Epithelial cell of prostate (primary cell): ENCODE data around the gene WNT7A.

Experiments
- DNase-seq: peaks from one replicate; pipeline ENCODE4 v3.0.0-alpha.2; 2011; ENCODE audit warnings: low read depth, low spot score
- H3K27ac ChIP-seq: fragments of 450-650 bp; 2 replicates; pipeline ENCODE4 v1.5.1; 2017; ENCODE audit warnings: mild to moderate bottlenecking

The WNT7A gene

DNA sequence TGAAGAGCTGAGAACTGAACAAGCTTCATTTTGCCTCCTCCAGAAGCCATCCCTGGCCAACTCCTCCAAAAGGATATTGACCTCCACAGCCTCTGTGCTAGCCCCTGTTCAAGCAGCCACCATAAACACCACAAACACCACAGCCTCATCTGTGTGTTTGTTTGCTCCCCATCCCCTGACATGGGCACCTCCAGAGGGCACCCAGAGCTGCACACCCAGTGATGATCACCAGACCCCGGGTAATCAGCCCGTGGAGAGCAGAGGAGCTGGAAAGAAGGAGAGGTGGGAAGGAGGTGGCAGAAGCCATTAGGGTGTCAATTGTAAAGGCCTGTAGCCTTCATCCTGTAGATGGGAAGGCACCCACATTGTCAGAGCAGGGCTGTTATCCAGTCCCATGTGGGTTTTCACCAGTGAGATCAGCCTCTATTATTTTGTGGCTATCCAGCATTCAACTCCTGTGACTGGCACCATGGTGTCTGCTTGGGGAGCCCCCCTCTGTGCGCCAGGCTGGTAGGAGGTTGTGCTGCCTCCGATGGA lies 6.8 kb upstream of the WNT7A start:
- no peak overlapping the region for H3K27ac ChIP-seq
- no peak for DNase-seq

DNA sequence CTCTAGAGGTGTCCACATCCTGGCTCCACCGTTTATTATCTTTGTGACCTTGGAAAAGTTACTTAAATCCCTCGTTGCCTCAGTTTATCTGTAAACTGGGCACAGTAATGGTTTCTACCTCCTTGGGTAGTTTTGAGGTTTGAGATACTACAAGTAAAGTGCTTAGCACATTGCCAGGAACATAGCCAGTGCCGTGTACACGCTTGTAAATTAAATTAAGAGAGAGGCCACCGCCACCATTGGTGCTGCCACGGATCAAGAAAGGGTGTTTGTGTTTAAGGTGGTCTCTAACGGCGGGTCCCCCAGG lies 5.8 kb upstream of the WNT7A start:
- DNase-seq, result no peak
- no peak overlapping the region for H3K27ac ChIP-seq

DNA sequence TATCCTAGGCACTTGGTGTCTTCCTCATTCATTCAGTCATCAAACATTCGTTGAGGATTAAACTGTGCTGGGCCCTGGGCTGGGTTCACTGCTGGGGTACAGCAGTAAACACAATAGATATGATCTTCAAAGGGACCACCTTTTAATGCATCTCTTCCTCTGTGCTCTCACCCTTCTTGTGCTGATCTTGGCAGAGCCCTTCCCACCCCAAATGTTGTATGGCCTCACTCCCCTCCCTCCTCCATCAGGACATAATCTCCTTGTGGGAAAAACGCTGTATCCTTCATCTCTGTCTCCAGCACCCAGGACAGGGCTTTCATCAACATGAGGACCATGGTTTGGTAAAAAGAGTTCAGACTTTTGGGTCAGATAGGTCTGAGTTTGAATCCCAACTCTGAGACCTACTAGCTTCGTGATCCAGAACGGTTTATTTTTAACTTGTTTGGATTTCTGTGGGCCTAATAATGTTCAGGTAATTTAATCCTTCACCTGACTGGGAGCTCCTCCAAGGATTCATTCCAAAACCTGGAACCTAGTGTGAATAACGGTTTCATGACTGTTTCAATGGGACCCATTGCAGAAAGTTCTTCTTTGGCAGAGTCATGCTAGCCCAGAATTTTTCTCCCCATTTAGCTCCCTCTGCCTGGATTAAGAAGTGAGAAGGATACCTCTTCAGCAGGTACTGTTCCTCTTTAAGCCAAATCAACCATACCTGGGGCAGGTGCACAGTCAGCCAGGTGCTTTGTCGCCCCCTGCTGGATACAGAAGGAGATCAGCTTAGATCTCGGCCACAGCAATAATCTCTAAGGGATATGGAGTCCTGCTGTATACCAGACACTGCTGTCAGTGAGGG lies 5.2 kb upstream of the WNT7A start:
- H3K27ac ChIP-seq, result no peak overlapping the region
- DNase-seq, result no peak

DNA sequence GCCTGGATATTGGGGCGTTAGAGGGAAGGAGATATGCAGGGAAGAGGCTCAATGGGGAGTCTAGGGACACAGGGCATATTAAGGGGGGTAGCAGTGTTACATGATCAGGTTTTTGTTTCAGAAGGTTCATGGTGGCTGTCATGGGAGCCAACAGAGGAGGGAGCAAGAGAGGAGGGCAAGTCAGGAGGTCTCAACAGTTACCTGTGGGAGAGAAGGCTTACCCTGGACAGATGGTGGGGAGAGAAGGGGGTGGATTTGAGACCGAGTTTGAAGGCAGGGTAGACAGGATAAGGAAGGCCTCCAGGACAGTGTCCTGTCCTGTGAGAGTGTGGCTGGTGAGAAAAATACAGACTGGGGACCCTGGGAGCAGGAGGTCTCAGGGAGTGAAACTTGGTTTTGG lies 3.8 kb upstream of the WNT7A start:
- DNase-seq, result no peak

DNA sequence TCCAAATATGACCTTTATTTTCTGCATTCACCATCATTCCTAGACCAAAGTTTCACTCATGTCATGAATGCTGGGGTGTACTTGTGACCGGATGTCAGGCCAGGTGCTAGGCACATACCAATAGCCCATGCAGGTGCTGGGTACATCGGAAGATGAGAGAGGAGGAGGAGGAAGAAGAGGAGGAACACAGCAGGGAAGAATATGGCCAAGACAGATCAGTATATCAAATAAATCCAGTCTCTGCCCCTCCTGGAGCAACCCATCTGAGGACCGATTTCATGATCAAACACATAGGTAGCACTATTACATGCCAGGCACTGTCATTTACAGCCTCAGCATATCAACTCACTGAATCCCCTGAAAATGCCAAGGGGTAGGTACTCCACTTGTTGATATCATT lies 3.0 kb upstream of the WNT7A start:
- no peak for DNase-seq
- no peak overlapping the region for H3K27ac ChIP-seq

More for the DNA sequence above, 3.8 kb upstream of the WNT7A start:
- H3K27ac ChIP-seq, result no peak overlapping the region

DNA sequence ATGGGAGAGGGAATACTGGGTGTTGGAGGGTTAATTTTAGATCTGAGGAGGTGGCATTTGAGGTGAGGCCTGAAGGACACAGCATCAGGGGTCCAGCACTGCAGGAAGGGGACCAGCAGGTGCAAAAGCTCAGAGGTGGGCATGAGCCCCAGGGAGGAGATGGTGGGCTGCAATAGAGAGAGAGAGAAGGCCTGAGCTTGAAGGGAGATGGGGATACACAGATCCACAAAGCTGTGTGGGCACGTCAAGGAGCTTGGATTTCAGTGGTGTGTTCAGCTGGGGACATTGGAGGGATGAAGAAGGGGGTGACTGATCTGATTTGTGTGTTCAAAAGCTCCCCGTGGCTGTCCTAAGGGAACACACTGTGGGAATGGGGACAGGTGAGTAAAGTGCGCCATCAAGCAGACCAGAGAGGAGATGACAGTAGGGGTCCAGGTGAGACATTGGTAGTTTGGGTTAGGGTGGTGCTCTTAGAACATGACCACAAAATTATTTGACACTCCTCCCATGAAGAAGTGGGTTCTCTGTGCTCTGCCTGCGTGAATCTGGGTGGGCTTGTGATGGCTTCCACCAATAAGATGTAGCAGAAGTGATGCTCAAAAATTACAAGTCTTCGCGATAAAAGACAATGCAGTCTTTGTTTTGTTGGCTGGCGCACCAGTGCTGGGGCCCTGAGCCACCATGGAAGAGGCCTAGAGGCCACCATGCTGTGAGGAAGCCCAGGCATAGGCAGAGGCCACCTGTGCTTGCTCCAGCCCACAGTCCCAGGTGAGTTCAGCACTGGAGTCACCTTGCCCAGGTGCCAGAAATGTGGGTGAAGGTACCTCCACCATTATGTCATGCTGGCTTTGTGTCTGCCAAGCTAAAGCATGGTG lies 1.9 kb upstream of the WNT7A start:
- H3K27ac ChIP-seq, result no peak overlapping the region
- DNase-seq, result no peak

DNA sequence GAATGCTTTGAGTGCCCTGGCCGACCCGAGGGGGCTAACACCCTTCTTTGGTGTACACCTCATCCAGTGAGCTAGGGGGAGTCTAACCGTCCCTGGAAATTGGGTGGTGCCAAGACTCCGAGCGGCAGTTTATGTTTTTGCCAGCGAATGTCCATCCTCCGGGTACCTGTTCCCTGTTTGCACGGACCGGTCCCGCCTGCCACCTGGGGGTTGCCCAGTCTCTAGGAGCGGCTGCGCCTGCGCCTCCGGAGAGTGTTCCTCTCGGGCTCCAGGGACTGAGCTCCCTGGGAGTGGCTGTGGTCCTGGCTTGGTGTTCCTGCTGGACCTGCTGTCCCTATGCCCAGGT lies 913 bp upstream of the WNT7A start:
- DNase-seq, result no peak
- peak overlapping the region; percentile 65 for H3K27ac ChIP-seq

DNA sequence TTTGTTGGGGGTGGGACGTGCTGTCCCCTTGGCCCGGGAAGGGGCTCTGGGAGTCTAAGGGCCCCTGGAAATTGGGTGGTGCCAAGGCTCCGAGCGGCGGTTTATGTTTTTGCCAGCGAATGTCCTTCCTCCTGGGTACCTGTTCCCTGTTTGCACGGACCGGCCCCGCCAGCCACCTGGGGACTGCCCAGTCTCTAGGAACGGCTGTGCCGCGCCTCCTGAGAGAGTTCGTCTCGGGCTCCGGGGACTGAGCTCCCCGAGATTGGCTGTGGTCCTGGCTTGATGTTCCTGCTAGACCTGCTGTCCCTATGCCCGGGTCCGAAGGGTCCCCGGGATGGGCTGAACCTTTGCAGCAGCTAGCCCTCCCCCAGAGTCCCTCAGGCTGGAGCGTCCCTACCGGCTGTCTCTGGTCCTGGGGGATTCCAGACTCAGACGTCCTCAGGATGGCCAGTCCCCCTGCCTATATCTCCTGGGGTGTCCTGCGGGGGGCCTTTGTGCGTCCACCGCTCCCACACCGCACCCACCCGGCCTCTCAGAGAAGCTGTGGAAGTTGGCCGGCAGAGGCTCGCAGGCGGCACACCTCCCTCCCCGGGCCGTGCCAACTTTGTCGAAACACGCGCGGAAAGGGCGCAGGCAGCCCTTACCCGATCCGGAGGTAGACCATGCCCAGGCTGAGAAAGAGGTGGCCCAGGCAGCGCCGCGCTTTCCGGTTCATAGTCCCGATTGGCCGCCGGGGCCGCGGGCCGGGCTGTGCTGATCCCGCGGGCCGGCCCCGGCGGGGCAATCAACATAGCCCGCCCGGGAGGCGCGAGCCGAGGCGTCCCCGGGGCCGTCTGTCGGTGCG lies 547 bp downstream of the WNT7A start:
- no peak for DNase-seq

DNA sequence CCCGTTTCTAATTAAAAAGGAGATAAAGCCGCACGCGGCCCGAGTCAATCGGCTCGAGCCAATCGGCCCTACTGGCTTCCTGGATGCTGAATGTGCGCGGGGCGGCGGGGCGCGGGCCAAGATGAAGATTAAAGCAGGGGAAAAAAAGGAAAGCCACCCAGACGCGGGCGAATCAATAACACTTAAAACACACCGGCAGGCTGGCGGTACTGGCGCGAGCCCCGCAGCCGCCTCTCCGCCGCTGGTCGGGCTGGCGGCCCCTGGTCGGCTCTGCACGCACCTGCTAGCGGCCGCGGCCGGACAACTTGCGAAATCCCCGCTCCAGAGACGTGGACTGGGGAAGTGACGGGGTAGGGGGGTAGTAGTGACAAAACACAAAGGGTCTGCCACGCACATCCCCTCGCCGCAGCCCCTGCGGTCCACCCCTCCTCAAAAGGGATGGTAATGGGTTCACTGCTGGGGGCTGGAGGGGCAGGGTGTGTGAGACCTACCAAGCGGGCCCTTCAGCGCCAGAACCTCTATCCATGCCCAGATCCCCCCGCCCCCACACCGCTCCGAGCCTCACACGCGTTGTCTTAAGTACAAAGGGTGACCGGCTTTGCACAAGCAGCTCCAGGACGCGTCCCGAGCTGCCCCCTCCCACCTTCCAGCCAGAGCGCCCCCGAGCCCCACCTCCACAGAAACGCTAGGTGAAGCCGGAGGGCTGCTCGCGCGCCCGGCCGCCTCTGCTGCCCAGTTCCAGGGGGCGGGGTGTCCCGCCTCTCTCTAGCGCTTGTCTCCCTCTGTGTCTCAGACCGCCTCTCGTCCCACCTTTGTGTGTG lies 1.4 kb downstream of the WNT7A start:
- DNase-seq, result no peak
- peak overlapping the region; percentile 65 for H3K27ac ChIP-seq

More for the DNA sequence above, 547 bp downstream of the WNT7A start:
- H3K27ac ChIP-seq, result peak overlapping the region; percentile 65

DNA sequence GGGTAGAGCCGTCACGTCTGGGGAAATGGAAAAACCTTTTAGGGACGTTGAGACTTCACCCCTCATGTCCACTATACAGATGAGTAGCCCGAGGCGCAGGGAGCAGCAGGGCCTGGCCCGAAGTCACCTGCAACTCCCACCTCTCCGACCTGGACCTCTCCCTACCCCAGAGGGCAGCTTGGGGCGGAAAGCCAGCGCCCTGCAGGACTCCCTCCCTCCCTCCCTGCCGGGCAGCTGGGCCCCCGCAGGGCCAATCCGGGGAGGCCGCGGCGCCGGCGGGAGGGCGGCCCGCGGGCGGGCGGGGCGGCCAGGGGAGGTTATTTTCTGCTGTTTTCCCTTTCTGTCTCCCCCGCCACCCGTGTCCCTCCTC lies 2.0 kb downstream of the WNT7A start:
- no peak for DNase-seq
- peak overlapping the region; percentile 65 for H3K27ac ChIP-seq

DNA sequence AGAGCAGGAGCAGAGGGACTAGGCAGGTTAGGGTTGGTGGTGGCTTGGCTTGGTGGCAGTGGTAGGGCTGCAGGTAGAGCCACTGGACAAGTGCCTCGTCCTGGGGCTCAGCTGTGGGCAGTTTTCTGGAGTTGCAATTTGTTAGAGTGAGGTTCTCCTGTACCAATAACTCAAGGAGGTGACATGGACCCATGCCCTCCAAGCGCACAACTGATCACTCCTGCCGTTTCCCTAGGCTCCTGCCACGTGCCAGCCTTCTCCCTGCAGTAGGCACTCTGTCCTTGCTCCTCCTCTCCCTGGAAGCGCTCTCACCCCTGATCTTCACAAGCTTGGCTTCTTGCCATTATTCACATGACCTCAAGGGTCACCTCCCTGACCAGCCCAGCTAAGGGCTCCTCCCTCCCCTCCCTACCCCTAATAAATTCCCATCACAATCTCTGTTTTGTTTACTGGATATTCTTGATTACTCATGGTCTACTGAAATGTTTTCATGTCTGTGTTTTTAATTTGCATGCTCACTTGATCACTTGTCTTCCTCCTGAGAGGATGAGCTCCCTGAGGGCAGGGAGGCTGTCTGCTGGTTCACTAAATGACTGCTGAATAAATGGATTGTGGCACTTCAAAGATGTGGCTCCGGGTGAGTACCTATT lies 3.3 kb downstream of the WNT7A start:
- H3K27ac ChIP-seq, result no peak overlapping the region
- no peak for DNase-seq

DNA sequence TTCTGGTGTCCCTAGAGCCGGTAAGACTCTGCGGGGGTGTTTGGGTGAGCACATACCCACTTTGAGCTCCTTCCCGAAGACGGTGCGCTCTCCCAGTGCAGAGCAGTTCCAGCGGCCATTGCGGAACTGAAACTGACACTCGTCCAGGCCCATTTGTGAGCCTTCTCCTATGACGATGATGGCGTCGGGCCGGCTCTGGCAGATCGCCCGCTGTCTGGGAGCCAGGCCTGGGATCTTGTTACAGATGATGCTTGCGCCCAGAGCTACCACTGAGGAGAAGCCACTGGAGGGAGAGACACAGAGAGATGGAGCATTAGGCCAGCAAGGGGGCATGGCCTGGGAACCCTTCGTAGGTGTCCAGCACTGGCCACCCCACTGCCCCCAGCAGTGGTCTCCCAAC lies 5.0 kb downstream of the WNT7A start:
- DNase-seq, result no peak
- no peak overlapping the region for H3K27ac ChIP-seq

DNA sequence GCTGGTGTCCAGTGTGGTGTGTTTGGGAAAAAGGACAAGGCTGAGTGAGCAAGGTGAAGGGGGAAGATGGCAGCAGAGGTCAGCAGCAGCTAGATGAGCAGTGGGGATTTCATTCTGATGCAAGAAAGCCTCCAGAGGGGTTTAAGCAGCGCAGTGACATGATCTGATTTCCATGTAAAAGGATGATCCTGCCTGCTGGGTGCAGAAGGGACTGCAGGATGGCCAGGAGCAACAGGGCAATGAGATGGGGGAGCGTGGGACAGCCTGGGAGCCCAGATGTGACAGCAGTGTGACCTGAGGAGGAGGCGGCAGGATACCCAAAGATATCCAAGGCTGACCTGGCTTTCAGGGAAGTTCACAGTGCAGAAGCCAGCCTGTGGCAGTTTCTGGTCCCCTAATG lies 6.1 kb downstream of the WNT7A start:
- DNase-seq, result no peak
- H3K27ac ChIP-seq, result no peak overlapping the region

DNA sequence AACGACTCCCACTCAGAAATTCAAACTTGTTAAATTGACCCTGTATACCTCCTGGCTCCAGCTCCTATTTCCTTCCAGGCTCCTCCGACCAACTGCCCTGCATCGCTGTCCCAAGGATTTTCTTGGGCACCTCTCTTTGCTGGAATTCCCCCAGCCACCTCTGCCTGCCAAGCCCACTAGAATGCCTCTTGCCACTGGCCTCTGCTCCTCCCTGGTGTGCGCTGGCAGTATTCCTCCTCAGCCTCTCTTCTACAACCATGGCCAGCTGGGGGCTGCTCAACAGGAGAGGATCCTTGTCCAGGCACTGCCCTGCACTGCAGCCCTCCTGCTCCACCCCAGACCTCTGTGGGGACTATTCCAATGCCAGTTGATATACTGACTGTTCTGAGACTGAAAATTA lies 7.4 kb downstream of the WNT7A start:
- DNase-seq, result no peak
- H3K27ac ChIP-seq, result no peak overlapping the region

DNA sequence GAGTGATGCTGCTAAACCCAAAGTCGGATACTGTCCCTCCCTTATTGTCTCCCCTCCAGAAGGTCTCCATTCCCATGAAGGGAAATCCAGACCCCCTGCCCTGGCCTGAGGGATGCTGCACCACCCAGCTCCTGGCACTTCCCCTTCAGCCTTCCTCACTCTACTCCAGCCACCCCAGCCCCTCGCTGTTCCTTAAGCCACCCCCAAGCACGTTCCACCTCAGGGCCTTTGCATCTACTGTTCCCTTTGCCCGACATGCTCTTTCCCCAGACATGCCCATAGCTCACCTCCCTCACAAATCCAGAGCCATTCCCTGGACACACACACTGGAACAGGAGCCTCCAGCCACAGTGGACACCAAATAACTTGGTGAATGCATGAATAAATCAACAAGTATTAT lies 8.1 kb downstream of the WNT7A start:
- DNase-seq, result no peak
- H3K27ac ChIP-seq, result no peak overlapping the region

DNA sequence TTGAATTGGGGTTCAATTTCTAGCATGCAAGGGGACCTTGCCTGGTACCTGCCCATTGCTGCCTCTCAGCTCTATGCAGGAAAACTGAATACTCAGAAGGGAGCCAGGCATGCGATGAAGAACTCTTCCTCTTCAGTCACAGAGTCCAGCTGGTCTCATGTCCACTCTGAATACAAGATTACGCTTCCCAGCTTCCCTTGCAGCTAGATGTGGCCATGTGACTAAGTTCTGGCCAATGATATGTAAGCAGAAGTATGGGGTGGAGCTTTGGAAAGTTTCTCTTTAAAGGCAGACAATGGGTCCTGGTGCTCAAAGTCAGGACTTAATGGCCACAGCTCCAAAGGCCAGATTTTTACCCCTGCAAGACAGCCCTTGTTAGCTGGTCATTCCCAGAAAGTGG lies 9.0 kb downstream of the WNT7A start:
- no peak overlapping the region for H3K27ac ChIP-seq
- DNase-seq, result no peak

DNA sequence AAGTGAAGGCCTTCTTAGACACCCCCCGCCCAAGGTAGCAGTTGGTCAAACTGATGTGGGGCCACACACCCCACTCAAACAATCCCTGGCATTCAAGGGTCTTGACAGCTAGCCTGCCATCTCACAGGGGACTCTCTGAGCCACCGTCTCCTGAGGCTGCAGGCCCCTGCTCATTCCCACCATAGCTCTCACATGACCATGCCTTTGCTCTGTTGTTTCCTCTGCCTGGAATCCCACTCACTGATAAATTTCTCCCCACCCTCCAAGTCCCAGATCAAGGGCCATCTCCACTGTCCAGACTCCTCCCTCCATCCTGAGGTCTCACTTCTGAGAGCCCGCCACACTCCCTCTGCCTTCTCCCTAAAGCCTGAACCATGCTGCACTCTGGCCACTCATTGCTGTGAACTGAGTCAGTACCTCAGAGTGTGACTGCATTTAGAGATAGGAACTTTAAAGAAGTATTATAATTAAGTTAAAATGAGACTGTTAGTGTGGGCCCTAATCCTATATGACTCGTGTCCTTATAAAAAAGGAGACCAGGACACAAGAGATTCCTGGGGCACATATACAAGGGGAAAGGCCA lies 10.0 kb downstream of the WNT7A start:
- H3K27ac ChIP-seq, result no peak overlapping the region
- no peak for DNase-seq

DNA sequence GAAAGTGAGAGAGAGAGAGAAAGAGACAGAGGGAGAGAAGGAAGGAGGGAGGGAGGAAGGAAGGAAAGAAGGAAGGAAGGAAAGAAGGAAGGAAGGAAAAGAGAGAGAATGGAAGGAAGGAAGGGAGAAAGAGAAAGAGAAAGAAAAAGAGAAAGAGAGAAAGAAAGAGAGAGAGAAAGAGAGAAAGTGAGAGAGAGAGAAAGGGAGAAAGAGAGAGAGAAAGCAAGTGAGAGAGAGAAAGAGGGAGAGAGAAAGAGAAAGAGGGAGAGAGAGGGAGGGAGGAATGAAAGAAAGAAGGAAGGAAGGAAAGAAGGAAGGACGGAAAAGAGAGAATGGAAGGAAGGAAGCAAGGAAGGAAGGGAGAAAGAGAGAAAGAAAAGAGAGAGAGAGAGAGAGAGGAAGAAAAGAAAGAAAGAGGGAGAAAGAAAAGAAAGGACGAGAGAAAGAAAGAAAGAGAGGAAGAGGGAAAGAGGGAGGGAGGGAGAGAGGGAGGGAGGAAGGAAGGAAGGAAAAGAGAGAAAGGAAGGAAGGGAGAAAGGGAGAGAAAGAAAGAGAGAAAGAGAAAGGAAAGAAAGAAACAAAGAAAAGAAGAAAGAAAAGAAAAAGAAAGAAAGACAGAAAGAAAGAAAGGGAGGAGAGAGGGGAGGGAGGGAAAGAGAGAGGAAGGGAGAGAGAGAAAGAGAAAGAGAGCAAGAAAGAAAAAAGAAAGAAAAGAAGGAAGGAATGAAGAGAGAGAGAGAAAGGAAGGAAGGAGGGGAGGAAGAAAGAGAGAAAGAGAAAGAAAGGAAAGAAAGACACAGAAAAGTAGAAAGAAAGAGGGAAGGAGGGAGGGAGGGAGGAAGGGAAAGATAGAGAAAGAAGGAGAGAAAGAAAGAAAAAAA lies 10.8 kb downstream of the WNT7A start:
- no peak overlapping the region for H3K27ac ChIP-seq
- no peak for DNase-seq
